Measurements from ENCODE around the gene APC2.
"Not testable (repeated sequence)": the region's sequence is repeated elsewhere in the genome, so short reads cannot be mapped to it uniquely, and the experiment has no call there.

The APC2 gene

GRCh38 chr19:1412995-1413800, 36.7 kb upstream of the APC2 start:
- no peak for FAIRE-seq

DNA sequence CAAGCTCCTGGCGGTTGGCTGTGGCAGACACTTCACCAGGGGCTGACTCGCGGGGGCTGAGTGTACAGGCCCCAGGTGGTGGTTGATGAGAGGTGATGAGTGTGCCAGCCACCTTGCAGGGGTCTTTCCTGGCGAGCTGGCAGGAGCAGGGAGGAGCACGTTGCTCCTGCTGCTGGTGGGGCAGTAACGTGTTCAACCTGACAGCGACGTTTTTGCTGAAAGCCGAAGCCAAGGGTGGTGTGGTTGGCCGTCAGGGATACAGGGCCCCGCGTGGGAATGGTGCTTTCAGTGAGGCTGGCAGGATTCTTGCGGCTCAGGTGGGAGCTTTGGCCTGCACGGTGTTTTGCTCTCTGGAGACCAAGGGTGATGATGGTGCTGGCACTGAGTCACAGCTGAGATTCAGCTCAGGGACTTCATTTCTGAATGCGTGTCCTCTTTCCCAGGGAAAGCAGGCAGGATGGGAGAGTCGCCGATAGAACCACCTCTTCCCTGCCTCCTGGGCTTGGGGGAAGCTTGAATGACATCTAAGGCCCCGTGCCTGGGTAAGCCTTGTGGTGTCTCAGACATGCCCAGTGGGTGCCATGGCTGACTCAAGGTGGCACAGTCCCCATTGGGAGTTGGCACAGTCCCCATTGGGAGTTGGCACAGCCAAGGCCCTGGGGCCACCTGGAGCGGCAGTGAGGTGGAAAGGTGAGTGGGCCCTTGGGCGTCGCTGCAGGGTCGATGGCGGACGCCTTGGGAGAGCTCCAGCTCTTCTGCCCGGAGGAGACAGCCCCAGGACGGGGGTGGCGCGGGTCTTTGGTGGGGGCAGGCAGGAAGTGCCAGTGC, 33.7 kb upstream of the APC2 start:
- FAIRE-seq: no peak

DNA sequence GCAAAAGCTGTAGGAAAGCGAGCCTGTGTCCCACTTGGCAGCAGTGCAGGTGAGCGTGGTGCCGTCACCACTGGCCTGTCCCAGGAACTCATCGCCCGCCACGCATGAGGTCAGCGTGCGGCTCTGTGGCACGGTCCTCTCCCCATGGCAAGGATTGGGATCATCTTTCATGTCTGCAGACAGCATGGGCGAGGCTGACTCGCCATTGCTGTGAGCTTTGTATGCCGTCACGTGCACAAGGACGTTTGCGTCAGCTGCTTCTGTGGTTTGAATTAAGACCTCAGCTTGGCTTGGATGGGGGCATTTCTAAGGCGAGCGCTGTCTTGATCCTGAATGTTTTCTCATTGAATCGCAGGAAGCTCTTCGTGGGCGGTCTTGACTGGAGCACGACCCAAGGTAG, 32.8 kb upstream of the APC2 start:
- FAIRE-seq: no peak

- FAIRE-seq: no peak
Observed at GRCh38 chr19:1417681-1418495, 32.0 kb upstream of the APC2 start.

DNA sequence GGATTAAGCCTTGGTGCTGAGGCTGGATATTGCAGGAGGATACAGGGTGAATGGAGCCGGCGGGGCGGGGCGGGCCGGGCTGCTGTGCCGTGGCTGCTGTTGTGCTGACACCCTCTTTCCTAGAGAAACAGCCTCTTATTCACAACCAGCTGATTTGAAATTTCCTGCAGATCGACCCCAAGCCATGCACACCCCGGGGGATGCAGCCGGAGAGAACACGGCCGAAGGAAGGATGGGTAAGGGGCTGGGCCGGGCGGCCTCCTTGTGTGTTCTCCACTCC, 31.5 kb upstream of the APC2 start:
- no peak for FAIRE-seq

DNA sequence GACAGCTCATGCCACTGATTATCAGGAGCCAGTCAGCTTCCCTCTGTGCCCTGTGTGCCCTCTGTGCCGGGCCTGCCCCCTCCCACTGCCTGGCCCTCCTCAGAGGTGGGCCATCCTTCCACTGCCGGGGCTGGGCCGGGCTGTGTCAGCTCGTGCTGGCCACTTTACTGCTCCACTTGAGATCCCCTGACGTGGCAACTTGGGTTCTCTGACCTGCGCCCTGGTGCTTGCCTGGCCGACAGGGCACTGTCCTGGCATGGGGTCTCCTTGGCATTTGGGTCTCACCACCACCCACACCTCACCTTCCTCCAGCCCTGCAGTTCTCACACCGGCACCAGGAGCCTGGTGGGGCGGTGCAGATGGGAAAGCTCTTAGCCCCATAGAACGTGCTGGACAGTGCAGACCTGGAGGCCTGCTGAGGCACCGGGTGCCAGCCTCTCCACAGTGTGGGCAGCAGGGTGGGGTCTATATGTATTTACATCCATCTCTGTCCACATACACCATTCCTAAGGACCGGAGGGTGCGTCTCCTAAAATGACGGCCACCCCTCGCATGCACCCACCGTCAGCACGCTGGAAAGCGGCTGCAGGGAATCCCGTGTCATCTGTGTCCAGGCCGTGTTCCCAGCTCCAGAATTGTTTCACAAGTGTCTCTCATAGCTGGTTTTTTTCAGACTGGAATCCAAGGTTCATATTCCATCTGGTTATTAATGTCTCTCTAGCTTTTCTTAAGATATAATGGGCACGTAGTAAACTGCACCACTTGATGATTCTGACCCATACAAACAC, 30.8 kb upstream of the APC2 start:
- no peak for FAIRE-seq

- not testable (repeated sequence) for FAIRE-seq
Observed at GRCh38 chr19:1420085-1420484, 29.8 kb upstream of the APC2 start.

DNA sequence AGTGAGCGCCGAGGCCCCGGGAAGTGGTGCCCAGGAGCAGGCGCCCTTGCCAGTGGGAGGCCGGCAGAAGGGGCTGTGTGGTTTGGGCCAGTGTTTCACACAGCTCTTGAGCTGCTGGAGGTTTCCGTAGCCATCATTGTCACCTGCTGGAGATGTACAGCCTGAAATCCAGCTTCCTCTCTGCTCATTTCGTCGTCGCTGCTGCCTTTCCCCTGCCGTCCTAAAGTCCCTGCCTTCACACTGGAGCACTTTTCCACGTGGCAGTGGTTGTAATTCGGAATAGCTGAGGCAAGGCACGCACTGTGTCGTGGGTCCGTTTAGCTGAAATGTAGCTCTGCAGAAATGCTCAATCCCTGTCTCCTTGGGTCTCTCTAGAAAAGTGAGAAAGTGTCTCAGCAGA, 29.3 kb upstream of the APC2 start:
- no peak for FAIRE-seq

- no peak for FAIRE-seq
Observed at GRCh38 chr19:1421218-1421957, 28.5 kb upstream of the APC2 start.

DNA sequence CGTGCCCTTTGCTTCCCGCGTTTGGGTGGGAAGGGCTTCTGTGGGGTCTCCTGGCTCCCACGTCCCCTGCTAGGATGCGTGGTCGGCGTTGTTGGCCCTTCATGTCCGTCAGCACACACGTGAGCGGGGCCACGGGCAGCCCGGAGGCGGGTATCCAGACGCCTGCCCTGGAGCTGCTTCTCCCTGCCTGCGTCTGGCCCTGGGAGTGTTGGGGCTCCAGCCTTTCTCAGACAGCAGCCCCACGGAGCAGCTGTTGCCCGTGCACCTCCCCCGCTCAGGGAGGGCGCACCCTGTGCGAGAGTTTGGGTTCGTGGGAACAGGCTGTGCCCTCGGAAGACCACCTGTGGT, 28.0 kb upstream of the APC2 start:
- no peak for FAIRE-seq

GRCh38 chr19:1422360-1422759, 27.6 kb upstream of the APC2 start:
- no peak for FAIRE-seq

DNA sequence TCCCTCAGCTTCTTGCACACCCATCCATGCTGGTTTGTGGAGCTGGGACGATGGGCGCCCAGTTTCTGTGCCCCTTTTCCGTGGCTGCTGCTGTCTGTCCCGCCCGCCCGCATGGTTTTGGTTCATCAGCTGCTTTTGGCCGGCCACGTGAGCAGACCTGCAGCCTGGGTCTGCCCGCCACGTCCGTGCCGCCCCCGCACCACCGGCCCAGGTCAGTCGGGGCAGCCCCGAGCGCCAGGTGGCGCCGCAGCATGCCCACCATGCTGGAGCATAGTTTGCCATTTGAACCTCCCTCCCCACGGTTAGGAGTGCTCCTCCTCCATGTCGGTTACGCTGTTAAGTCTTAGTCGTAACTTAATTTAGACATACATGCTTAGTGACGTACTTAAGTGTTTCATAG, 27.0 kb upstream of the APC2 start:
- no peak for FAIRE-seq

DNA sequence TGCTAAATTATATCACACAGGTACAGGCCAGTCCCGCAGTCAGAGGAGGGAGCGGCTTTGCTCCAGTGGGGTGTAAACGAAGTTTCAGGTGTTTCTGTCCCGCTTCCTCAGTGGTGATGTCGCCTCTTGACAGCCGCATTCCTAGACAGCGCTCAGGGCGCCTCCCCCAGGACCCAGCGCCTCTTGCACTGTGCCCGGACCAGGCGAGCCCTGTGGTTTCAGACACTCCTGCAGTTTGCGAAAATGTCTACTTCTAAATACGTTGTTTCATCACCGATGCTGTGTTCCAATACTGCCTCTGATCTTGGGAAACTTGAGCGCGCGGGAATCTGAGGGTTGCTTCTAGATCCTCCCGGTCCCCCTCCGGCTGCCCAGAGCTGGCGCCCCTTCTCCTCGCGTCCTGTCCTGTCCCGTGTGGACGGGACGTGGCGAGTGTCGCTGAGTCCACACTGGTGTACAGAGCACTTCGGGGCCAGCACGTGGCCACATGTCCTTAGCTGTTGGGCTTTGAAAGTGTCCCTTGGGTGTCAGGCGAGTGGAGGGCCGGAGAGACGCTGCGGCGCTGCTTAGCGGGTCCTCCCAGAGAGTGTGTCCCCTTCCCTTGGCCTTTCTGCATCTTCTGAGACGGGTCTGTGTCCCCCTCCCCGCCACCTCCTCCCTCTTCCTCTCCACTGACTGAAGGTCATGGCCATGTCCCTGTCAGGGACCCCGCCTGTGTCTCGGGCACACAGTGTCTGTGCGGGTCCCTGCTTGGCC, 26.3 kb upstream of the APC2 start:
- no peak for FAIRE-seq

DNA sequence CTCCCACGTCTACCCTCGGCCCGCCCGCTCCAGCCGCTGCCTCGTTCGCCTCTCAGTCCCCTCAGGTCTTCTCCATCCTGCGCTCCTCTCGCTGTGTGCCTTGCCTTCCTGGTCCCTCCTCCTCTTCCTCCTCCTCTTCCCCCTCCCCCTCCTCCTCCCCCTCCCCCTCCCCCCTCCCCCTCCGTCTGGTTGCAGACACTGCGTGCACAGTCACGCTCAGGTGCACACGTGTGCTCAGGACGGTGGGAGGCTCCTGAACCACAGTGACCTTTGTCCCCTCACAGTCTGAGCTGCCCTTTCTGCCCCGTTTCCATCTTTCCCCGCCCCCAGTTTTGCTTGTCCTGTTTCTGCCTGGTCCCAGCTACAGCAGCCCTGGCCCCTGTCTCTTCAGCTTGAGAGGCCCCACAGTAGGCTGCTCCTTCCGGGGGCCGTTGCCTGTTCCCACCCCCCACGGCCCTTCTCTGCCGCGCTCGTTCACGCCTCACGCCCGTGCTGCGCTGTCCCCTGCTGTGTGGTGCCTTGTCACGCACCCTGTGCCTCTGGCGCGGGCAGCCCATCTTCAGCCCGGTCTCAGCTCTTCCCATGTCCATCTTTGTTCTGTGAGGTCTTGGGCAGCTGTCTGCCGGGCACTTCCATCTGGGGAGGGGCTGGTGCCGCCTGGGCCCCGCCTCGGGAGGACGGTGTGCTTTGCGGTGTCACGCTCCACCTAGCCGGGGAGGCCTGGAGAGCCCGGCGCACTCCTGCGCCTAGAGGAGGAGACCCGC, 25.5 kb upstream of the APC2 start:
- no peak for FAIRE-seq

- no peak for FAIRE-seq
Observed at GRCh38 chr19:1425102-1425837, 24.7 kb upstream of the APC2 start.

- FAIRE-seq: no peak
Observed at GRCh38 chr19:1425902-1426301, 24.0 kb upstream of the APC2 start.

DNA sequence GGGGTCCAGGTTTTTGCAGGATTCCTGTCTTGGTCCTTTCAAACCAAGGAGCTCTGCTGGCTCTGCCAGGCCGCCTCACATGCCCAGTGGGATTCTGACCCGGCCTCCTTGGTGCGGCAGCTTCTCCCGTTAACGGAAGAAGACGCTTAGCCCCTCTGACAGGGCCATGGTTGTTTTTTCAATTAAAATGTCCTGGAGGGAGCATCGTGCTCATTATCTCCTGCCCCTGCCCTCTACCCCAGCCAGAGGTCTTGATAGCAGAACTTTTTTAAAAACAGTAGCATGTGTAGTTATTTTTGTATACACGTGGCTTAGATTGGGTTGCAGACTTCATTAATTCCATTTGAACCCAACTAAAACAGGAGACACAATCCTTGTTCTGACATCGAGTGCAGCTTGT, 23.2 kb upstream of the APC2 start:
- no peak for FAIRE-seq

DNA sequence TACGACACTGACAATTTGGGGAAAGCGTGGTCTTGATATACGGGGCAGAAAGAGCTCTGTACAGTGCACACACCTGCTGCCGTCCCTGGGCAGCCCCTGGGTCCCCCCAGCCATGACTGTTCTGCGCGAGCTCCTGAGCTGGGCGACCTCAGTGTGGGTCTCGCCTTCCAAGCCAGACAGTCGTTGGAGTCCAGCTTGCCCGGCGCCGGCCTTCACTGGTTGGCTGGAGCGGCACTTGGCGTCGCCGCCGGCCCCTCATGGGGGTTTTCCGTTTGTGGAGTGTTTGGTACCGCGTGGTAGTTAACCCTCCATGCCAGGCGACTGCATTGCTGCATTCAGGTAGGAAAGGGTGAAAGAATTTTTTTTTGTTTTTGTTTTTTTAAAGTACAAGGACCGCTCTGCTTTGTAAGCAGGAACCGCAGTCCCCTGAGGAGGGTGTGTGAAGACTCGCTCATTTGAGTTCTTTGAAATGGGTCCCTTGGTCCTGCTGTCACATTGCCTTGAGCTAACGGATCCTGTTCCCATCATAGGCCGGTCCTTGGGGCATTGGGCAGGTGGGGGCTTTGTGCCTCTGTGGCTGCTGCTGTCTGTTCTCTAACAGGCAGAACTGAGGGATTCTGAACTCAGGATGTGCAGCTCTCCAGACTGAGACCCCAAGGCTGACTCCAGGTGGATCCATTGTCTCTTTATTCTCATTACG, 22.6 kb upstream of the APC2 start:
- FAIRE-seq: no peak

- no peak for FAIRE-seq
Observed at GRCh38 chr19:1428738-1429391, 21.1 kb upstream of the APC2 start.

All from G401.6 (cell line).